Measurements from ENCODE around the gene GTF2H1.

GRCh38 chr11:18392434-18393321, 70.3 kb downstream of the GTF2H1 start:
- TF ChIP-seq CTCF (IDR thresholded peaks at IDR 0.05; ENCODE audit: poor library complexity) (no peak), EZH2 (IDR thresholded peaks at IDR 0.05; ENCODE audit: borderline replicate concordance) (no peak)

Measured in hepatocyte (in vitro differentiated cells).